Loucy (cell line): ENCODE results near the gene OR6N2.

ENCODE experiments used
- H2AFZ ChIP-seq: fragments of 200-600 bp; sonication (generic); 2 replicates; pipeline ENCODE4 v1.6.0; 2016; ENCODE audit warnings: antibody characterized with exemption, mild to moderate bottlenecking, low read length, moderate library complexity
- H3F3A ChIP-seq: fragments of 200-600 bp; 2 replicates; pipeline ENCODE4 v1.6.0; 2016; ENCODE audit warnings: antibody characterized with exemption, low read depth, mild to moderate bottlenecking
- H3K27me3 ChIP-seq: fragments of 200-600 bp; sonication (generic); 2 replicates; pipeline ENCODE4 v1.6.1; 2014; ENCODE audit warnings: low read length, mild to moderate bottlenecking; ENCODE audit not compliant: insufficient read depth, poor library complexity, severe bottlenecking
- H3K36me3 ChIP-seq: fragments of 200-600 bp; sonication (generic); 2 replicates; pipeline ENCODE4 v1.6.1; 2016; ENCODE audit warnings: low read length; ENCODE audit not compliant: insufficient read depth
- H3K4me1 ChIP-seq: fragments of 200-600 bp; sonication (generic); 2 replicates; pipeline ENCODE4 v1.5.1; 2014; ENCODE audit warnings: low read length, mild to moderate bottlenecking; ENCODE audit not compliant: insufficient read depth, poor library complexity, severe bottlenecking
- H3K4me2 ChIP-seq: fragments of 200-600 bp; sonication (generic); 2 replicates; pipeline ENCODE4 v1.6.0; 2014; ENCODE audit warnings: antibody characterized with exemption, low read length, low read depth, mild to moderate bottlenecking; ENCODE audit not compliant: poor library complexity, severe bottlenecking
- H3K4me3 ChIP-seq: fragments of 200-600 bp; sonication (generic); 2 replicates; pipeline ENCODE4 v1.5.1; 2014; ENCODE audit warnings: low read length, mild to moderate bottlenecking, mixed read lengths; ENCODE audit not compliant: poor library complexity, severe bottlenecking
- H3K79me2 ChIP-seq: fragments of 200-600 bp; sonication (generic); 2 replicates; pipeline ENCODE4 v1.6.1; 2014; ENCODE audit warnings: low read length; ENCODE audit not compliant: insufficient read depth
- H3K9ac ChIP-seq: fragments of 200-600 bp; sonication (generic); 2 replicates; pipeline ENCODE4 v1.6.0; 2014; ENCODE audit warnings: mild to moderate bottlenecking, low read depth, low read length, moderate library complexity; ENCODE audit not compliant: poor library complexity, severe bottlenecking
- H3K9me2 ChIP-seq: fragments of 200-600 bp; sonication (generic); replicated peaks from 2 replicates; pipeline ENCODE4 v1.6.1; 2016; ENCODE audit warnings: low read depth, low read length, mixed read lengths
- H3K9me3 ChIP-seq: fragments of 200-600 bp; sonication (generic); 2 replicates; pipeline ENCODE4 v1.6.1; 2014; ENCODE audit warnings: mild to moderate bottlenecking, antibody characterized with exemption, low read length, low read depth; ENCODE audit not compliant: insufficient read depth
- H4K20me1 ChIP-seq: fragments of 200-600 bp; sonication (generic); 2 replicates; pipeline ENCODE4 v1.6.0; 2014; ENCODE audit warnings: antibody characterized with exemption, low read length, mild to moderate bottlenecking; ENCODE audit not compliant: insufficient read depth, poor library complexity, severe bottlenecking
- EZH2phosphoT487 ChIP-seq: fragments of 200-600 bp; IDR thresholded peaks from 2 replicates; pipeline ENCODE4 v1.6.1; 2018; ENCODE audit warnings: antibody characterized with exemption, mild to moderate bottlenecking, moderate library complexity, borderline replicate concordance
- TF ChIP-seq, protein P1 (sequence below): fragments of 200-600 bp; sonication (generic); conservative IDR thresholded peaks from 2 replicates; pipeline ENCODE4 v1.5.1; 2014; ENCODE audit warnings: mild to moderate bottlenecking, antibody characterized with exemption, low read length

Gene OR6N2

DNA sequence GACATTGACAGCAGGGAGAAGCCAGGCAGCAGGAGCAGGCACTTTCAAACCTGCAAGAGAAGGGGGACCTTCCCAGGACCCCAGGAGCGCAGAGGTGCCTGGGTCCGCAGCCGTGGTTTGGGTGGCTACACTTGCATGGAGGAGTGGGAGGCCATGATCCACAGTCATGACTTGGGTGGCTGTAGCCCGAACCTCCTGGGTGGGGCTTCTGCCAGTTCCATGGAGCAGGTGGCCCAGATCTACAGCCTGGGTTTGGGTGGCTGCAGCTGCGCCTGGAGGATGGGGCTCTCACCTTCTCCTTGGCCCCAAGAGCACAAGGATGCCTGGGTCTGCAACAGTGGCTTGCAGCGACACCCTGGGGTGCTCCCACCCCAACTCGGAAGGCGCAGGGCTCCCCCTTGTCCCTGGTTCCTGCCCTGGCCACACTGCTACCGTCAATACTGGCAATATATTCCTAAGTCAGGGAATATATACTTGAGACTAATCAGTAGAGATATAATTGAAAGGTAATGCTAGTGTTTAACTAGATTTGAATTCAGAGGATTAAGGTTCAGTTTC lies 28.8 kb downstream of the OR6N2 start:
- Histone ChIP-seq H2AFZ (no peak overlapping the region), H3K27me3 (no peaks in the 10 kb centered on the region), H3K36me3 (no peaks in the 10 kb centered on the region), H3K79me2 (no peaks in the 10 kb centered on the region), H3F3A (no peaks in the 10 kb centered on the region), H3K4me2 (no peak overlapping the region), H3K4me3 (no peak overlapping the region), H3K9me2 (no peaks in the 10 kb centered on the region), H4K20me1 (no peaks in the 10 kb centered on the region), H3K9me3 (no peaks in the 10 kb centered on the region), H3K9ac (no peak overlapping the region), H3K4me1 (no peaks in the 10 kb centered on the region)
- TF ChIP-seq, protein P1, sequence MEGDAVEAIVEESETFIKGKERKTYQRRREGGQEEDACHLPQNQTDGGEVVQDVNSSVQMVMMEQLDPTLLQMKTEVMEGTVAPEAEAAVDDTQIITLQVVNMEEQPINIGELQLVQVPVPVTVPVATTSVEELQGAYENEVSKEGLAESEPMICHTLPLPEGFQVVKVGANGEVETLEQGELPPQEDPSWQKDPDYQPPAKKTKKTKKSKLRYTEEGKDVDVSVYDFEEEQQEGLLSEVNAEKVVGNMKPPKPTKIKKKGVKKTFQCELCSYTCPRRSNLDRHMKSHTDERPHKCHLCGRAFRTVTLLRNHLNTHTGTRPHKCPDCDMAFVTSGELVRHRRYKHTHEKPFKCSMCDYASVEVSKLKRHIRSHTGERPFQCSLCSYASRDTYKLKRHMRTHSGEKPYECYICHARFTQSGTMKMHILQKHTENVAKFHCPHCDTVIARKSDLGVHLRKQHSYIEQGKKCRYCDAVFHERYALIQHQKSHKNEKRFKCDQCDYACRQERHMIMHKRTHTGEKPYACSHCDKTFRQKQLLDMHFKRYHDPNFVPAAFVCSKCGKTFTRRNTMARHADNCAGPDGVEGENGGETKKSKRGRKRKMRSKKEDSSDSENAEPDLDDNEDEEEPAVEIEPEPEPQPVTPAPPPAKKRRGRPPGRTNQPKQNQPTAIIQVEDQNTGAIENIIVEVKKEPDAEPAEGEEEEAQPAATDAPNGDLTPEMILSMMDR, result no peak
- no peak for TF ChIP-seq EZH2phosphoT487

DNA sequence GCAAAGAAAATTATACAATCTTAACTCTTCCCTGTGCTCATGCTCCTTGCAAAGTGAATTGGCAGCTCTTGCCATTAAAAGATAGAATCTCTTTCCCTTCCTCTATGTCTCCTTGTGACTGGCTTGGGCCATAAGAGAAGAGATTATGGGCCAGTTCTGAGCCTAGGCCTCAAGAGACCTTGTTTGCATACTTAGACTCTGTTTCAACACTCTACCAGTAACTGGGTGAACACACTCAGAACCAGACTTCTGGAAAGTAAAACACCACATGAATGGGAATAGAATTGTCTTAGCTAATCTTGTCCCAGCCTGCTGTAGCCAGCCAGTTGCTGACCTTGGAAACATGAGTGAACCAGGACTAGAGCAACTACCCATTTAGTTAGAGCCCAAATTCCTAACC lies 45.2 kb downstream of the OR6N2 start:
- Histone ChIP-seq H3K4me2 (no peak overlapping the region), H3K9me3 (no peaks in the 10 kb centered on the region), H3K4me3 (no peak overlapping the region), H3F3A (no peaks in the 10 kb centered on the region), H3K27me3 (no peaks in the 10 kb centered on the region), H3K36me3 (no peaks in the 10 kb centered on the region), H3K9me2 (no peaks in the 10 kb centered on the region), H3K4me1 (no peaks in the 10 kb centered on the region), H4K20me1 (no peaks in the 10 kb centered on the region), H2AFZ (no peak overlapping the region), H3K79me2 (no peaks in the 10 kb centered on the region), H3K9ac (no peak overlapping the region)
- TF ChIP-seq, protein P1, result no peak

DNA sequence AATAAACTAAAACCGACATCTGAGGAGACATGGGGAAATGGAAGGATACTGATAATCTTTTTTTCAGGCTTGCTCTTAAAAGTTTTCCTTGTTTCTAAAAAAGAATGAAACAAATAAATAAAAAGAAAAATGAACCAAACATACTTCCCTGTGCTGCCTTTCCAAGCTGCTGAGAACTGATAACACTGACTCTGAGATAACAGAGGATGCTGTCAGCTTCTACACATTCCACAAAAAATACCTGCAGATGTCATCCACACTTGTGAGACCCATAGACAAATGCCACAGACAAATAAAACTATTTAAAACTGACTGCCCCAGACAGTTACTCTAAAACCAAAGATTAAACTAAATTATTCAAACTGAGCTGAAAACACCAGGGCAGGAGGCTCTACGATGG lies 48.5 kb downstream of the OR6N2 start:
- TF ChIP-seq EZH2phosphoT487, result no peak
- TF ChIP-seq, protein P1, result no peak
- H3K36me3 ChIP-seq, result no peaks in the 10 kb centered on the region
- no peaks in the 10 kb centered on the region for H3K4me1 ChIP-seq
- H3K27me3 ChIP-seq, result no peaks in the 10 kb centered on the region
- H3K79me2 ChIP-seq, result no peaks in the 10 kb centered on the region
- no peak overlapping the region for H2AFZ ChIP-seq
- no peak overlapping the region for H3K4me3 ChIP-seq
- H3K4me2 ChIP-seq, result no peak overlapping the region
- no peaks in the 10 kb centered on the region for H3K9me2 ChIP-seq
- no peak overlapping the region for H3K9ac ChIP-seq
- H3F3A ChIP-seq, result no peaks in the 10 kb centered on the region
- H4K20me1 ChIP-seq, result no peaks in the 10 kb centered on the region
- no peaks in the 10 kb centered on the region for H3K9me3 ChIP-seq
